Stomach (tissue), 9 donors: ENCODE results near the gene DISC1. TPM values are rescaled to one million over a fixed set of nuclear protein-coding genes. Genes with fewer than 3 reads are reported as not detected.

Experiments
- DNase-seq, 2 donors: peaks; one replicate each; pipeline versions ENCODE4 v3.0.0 to v3.0.0-alpha.2; 2013 to 2019
- H3K27ac ChIP-seq, 5 donors: fragments of 200-600 bp in 4 of 5; sonication (generic) in 4 of 5; one replicate each; pipeline ENCODE4 v1.5.1; 2013 to 2019; ENCODE audit warnings: mild to moderate bottlenecking in 1 of 5, moderate library complexity in 1 of 5
- H3K27me3 ChIP-seq, 3 donors: fragments of 200-600 bp; sonication (generic); one replicate each; pipeline ENCODE4 v1.5.1; 2017 to 2019; ENCODE audit warnings: mixed run types in 1 of 3
- H3K36me3 ChIP-seq, 4 donors: fragments of 200-600 bp; sonication (generic); 1 replicate in 3 of 4; 2 replicates in 1 of 4; pipeline ENCODE4 v1.5.1; 2016 to 2019
- H3K4me1 ChIP-seq, 4 donors: fragments of 200-600 bp; sonication (generic); one replicate each; pipeline ENCODE4 v1.5.1; 2016 to 2019
- H3K4me3 ChIP-seq, 4 donors: fragments of 200-600 bp; sonication (generic) in 3 of 4; one replicate each; pipeline ENCODE4 v1.5.1; 2016 to 2019; ENCODE audit warnings: mild to moderate bottlenecking in 1 of 4
- H3K9me3 ChIP-seq, 4 donors: fragments of 200-600 bp; sonication (generic); one replicate each; pipeline ENCODE4 v1.5.1; 2016 to 2019
- EP300 ChIP-seq: sonication (generic); formaldehyde crosslinking; IDR thresholded peaks from one replicate; pipeline ENCODE4 v1.6.1; 2017; ENCODE audit warnings: antibody characterized with exemption
- POLR2A ChIP-seq, 4 donors: fragments of 450-650 bp; IDR thresholded peaks; one replicate each; pipeline ENCODE4 v1.6.1; 2016; ENCODE audit warnings: antibody characterized with exemption in 4 of 4, control low read depth in 2 of 4, mild to moderate bottlenecking in 1 of 4, moderate library complexity in 1 of 4
- POLR2AphosphoS5 ChIP-seq, 3 donors: sonication (generic); formaldehyde crosslinking; IDR thresholded peaks; one replicate each; pipeline ENCODE4 v1.6.1; 2016; ENCODE audit warnings: antibody characterized with exemption in 3 of 3
- WGBS, 5 donors: extraction: QIAGEN DNeasy Blood & Tissue Kit in 3 of 5; methylation state at CpG; one replicate each; pipeline versions ENCODE4 v1.1.5 to v1.1.7; 2013 to 2018; 5-methylcytosine and 5-hydroxymethylcytosine counted together
- intact Hi-C: fragments of 100-400 bp; cut with DNase I; formaldehyde crosslinking; loops from one replicate; pipeline ENCODE4 v1.15.1; 2023; ENCODE audit warnings: low total_unique reads
- polyA plus RNA-seq, 3 donors: library from polyadenylated mRNA; stranded (reverse); fragments of 200-250 nt; gene quantifications; one replicate each; pipeline ENCODE4 v1.2.3, GENCODE V29; 2013
- total RNA-seq, 5 donors: library from RNA; depleted of rRNA; stranded (reverse); fragments of >200 nt; gene quantifications; one replicate each; pipeline versions ENCODE4 v1.1.0 to v1.2.3, GENCODE V29; 2014 to 2016
- TF ChIP-seq, protein P1 (sequence below), 7 experiments: fragments of 450-650 bp in 4 of 7; fragments of 200-600 bp in 3 of 7; sonication (generic) in 3 of 7; IDR thresholded peaks; one replicate each; pipeline ENCODE4 v1.5.1; 2016 to 2019; ENCODE audit warnings: antibody characterized with exemption in 7 of 7, control low read depth in 2 of 7, mild to moderate bottlenecking in 1 of 7
- donor health status: healthy with polysubstance abuse.
- donor health status: Bipolar disorder and iron deficiency.
- donor health status: healthy.

Gene DISC1
- total and polyA plus RNA-seq, 8 donors = 0.43 to 29.8 (median 1.6) TPM

DNA sequence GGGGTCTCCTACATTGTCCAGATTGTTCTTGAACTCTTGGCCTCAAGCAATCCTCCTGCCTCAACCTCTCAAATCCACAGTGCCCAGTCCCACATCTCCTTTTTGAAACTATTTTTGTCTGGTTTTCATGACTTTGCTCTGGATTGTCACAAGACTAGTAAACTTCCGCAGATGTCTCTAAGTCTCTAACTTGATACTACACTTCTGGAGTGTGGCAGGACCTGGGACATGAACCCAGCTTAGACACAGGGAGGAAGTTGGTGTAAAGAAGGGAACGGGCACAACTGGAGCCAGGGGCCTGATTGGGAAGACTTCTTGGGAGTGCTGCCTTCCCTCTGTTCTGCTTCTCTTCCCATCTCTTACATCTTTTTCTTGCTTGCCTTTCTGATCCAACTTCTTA lies 16.2 kb upstream of the DISC1 start:
- intact Hi-C loops = no loop called here
- Histone ChIP-seq H3K36me3 (no peaks in the 10 kb centered on the region), H3K27ac (no peak overlapping the region), H3K27me3 (peaks cover 0 to 4% (median 0%) of the 10 kb centered on the region in 3 donors), H3K9me3 (peaks cover 0 to 5% (median 0%) of the 10 kb centered on the region in 4 donors), H3K4me3 (no peak overlapping the region), H3K4me1 (peaks cover 0 to 9% (median 0%) of the 10 kb centered on the region in 4 donors)
- 77 to 94% (median 88%) methylated on average over 2 of the region's 2 CpGs for WGBS, 5 donors
- DNase-seq = no peak
- TF ChIP-seq EP300 (no peak), POLR2AphosphoS5 (IDR thresholded peaks at IDR 0.05) (no peak), POLR2A (IDR thresholded peaks at IDR 0.05) (no peak)
- TF ChIP-seq, protein P1, sequence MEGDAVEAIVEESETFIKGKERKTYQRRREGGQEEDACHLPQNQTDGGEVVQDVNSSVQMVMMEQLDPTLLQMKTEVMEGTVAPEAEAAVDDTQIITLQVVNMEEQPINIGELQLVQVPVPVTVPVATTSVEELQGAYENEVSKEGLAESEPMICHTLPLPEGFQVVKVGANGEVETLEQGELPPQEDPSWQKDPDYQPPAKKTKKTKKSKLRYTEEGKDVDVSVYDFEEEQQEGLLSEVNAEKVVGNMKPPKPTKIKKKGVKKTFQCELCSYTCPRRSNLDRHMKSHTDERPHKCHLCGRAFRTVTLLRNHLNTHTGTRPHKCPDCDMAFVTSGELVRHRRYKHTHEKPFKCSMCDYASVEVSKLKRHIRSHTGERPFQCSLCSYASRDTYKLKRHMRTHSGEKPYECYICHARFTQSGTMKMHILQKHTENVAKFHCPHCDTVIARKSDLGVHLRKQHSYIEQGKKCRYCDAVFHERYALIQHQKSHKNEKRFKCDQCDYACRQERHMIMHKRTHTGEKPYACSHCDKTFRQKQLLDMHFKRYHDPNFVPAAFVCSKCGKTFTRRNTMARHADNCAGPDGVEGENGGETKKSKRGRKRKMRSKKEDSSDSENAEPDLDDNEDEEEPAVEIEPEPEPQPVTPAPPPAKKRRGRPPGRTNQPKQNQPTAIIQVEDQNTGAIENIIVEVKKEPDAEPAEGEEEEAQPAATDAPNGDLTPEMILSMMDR (IDR thresholded peaks at IDR 0.05) = no peak

DNA sequence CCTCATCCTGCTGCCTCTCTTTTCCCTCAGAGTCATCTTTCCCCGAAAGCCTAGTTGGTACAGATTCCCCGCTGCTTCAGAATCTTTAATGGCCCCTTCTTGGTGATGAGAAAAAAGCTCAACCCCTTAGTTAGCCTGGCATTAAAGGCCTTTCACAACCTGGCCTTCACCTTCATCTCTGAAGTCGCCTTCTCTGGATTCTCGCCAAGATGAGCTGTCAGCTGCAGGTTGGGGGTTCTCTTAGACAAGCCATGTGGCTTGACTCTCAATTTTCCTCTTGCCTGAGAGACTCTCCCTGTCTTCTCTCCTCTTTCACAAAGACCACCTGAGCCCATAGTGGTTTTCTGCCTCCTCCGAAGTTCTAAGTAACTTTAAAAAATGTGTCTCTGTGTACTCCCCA lies 15.5 kb upstream of the DISC1 start:
- DNase-seq = no peak
- no peak overlapping the region for H3K4me3 ChIP-seq
- no peak overlapping the region for H3K27ac ChIP-seq
- H3K27me3 ChIP-seq = peaks cover 0 to 4% (median 0%) of the 10 kb centered on the region in 3 donors
- peaks cover 0 to 5% (median 0%) of the 10 kb centered on the region in 4 donors for H3K9me3 ChIP-seq
- H3K4me1 ChIP-seq = peaks cover 0 to 9% (median 0%) of the 10 kb centered on the region in 4 donors
- WGBS, 5 donors = 74 to 85% (median 82%) methylated on average over 5 of the region's 5 CpGs
- H3K36me3 ChIP-seq = no peaks in the 10 kb centered on the region
- TF ChIP-seq, protein P1 (IDR thresholded peaks at IDR 0.05) = no peak
- TF ChIP-seq POLR2A (IDR thresholded peaks at IDR 0.05) (no peak), POLR2AphosphoS5 (IDR thresholded peaks at IDR 0.05) (no peak), EP300 (no peak)
- intact Hi-C loops = no loop called here

DNA sequence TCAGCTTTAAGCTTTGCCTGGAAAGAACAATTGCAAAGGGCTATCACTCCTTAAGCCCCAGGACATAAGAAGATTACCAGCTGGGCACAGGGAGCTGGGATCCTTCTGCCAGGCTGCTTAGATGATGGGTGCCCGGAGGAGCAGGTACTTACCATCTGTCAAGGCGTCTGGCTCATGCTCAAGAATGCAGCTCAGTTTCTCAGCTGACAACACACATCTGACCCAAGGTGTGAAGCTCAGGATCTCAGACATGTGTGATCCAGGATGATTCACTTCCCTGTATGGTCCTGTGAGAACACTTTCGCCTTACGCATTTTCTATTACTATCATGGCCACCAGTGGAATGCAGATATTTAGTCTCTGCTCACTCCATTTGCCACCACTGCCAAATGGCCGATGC lies 14.7 kb upstream of the DISC1 start:
- no peak for TF ChIP-seq POLR2A (IDR thresholded peaks at IDR 0.05)
- no peak for TF ChIP-seq EP300
- no peak for TF ChIP-seq POLR2AphosphoS5 (IDR thresholded peaks at IDR 0.05)
- TF ChIP-seq, protein P1 (IDR thresholded peaks at IDR 0.05) = no peak
- Histone ChIP-seq H3K4me3 (no peak overlapping the region), H3K27me3 (peaks cover 0 to 4% (median 0%) of the 10 kb centered on the region in 3 donors), H3K9me3 (peaks cover 0 to 5% (median 0%) of the 10 kb centered on the region in 4 donors), H3K27ac (peak overlapping the region in 1 of 5 donors; percentile 71), H3K36me3 (no peaks in the 10 kb centered on the region), H3K4me1 (peaks cover 0 to 9% (median 0%) of the 10 kb centered on the region in 4 donors)
- intact Hi-C loops = no loop called here
- 85 to 92% (median 88%) methylated on average over 5 of the region's 5 CpGs for WGBS, 5 donors
- DNase-seq = no peak

DNA sequence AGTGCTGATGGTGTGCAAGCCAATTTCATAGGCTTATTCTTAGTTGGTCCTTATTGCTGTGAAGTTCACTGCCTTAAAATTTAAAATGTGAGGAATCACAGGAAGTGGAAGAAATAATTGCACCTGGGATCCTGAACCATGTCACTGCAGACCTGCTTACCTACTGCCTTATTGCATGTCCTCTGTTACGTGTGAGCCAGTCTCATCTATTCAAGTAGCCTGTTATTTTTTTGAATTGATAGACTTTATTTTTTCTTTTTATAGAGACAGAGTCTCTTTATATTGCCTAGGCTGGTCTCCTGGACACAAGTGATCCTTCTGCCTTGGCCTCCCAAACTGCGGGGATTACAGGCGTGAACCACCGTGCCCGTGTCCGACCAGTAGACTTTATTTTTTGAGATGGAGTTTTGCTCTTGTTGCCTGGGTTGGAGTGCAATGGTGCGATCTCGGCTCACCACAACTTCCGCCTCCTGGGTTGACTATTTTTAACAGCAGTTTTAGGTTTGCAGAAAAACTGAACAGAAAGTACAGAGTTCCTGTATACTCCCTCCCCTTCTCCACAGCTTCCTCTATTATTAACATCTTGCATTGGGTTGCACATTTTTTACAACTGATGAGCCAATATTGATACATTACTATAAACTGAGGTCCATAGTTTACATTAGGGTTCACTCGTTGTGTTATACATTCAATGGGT lies 14.0 kb upstream of the DISC1 start:
- peaks cover 0 to 5% (median 0%) of the 10 kb centered on the region in 4 donors for H3K9me3 ChIP-seq
- H3K27me3 ChIP-seq = peaks cover 0 to 4% (median 0%) of the 10 kb centered on the region in 3 donors
- intact Hi-C loops = no loop called here
- 56 to 86% (median 77%) methylated on average over 10 of the region's 10 CpGs for WGBS, 5 donors
- H3K36me3 ChIP-seq = no peaks in the 10 kb centered on the region
- H3K4me3 ChIP-seq = no peak overlapping the region
- H3K27ac ChIP-seq = peak overlapping the region in 2 of 5 donors; percentile 51 to 71
- TF ChIP-seq POLR2A (IDR thresholded peaks at IDR 0.05) = no peak
- no peak for TF ChIP-seq EP300
- TF ChIP-seq POLR2AphosphoS5 (IDR thresholded peaks at IDR 0.05) = no peak
- TF ChIP-seq, protein P1 (IDR thresholded peaks at IDR 0.05) = no peak
- DNase-seq = peak; percentile 42 to 44
- H3K4me1 ChIP-seq = peaks cover 0 to 9% (median 0%) of the 10 kb centered on the region in 4 donors
